GM18505 (cell line): Measurements from ENCODE around the gene CPNE1.

Source experiments
- ATAC-seq: cut with Tn5 transposase; IDR thresholded peaks from one replicate; pipeline ENCODE4 v1.9.1; 2021; ENCODE audit not compliant: unreplicated experiment
- POLR2A ChIP-seq: IDR thresholded peaks from 4 replicates; pipeline ENCODE4 v1.6.1; 2011; ENCODE audit warnings: borderline replicate concordance; ENCODE audit not compliant: insufficient read depth, insufficient read length; ENCODE audit errors: extremely low read depth

Gene CPNE1

DNA sequence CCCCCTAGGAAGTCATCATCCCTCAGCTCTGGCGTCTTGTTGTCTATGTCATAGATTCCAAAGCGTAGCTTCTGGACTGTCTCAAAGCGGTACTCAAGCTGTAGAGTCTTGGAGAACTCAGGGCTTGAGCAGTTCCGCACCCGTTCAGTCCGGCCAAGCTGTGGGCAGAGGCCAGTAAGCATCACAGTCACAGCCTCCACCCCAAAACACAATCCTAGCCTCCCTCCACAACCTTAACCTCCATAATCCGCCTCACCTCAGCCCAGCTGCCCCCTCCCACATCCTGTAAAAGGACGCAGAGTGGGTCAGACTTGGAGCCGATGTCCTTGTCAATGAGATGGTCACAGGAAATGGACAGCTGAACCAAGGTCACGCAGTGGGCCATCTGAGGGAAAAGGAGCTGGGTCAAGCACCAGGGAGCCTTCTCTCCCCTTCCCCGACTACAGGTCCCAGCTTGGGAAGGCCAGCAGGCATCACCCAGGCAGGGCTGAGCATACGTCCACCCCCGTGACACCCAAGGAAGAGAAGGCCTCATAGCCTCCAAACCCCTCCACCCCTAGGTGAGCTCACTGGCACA, 32.1 kb downstream of the CPNE1 start:
- no peak for TF ChIP-seq POLR2A
- no peak for ATAC-seq

DNA sequence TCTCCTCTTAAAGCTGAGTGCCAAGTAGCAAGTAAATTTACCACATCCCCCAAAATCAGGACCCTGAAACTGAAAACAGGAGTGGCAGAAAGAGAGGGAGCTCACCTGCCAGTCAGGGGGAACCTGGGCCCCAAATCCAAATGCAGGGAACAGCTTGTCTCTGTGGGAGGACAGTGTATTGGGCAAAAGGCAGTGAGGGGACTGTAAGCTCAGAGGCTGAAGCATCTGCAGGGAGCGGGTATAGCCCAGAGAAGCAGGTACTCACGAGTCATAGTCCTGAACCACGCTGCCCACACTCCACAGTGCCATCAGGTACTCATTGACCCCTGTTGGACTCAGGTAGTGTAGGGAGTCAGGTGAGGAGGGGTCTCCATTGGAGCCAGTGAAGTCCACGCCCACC, 34.1 kb downstream of the CPNE1 start:
- ATAC-seq = no peak
- no peak for TF ChIP-seq POLR2A

DNA sequence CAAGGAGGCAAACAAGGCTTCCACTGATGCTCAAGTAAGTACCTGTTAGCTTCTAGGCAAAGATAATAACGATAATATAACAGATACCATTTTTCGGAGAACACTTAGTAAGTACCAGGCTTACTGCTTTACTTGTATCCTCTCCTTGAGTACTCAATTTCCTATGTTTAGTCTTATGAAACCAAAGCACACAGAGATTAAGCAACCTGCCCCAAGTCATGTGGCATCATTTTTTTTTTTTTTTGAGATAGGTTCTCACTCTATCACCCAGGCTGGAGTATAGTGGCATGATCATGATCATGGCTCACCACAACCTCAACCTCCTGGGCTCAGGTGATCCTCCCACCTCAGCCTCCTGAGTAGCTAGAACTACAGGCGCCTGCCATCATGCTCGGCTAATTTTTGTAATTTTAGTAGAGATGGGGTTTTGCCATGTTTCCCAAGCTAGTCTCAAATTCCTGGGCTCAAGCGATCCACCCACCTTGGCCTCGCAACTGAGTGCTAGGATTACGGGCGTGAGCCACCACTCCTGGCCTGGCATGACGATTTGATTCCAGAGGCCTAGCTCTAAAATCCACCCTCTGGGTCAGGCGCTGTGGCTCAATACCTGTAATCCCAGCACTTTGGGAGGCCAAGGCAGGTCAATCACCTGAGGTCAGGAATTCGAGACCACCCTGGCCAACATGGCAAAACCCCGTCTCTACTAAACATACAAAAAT, 35.1 kb downstream of the CPNE1 start:
- TF ChIP-seq POLR2A = no peak
- no peak for ATAC-seq

DNA sequence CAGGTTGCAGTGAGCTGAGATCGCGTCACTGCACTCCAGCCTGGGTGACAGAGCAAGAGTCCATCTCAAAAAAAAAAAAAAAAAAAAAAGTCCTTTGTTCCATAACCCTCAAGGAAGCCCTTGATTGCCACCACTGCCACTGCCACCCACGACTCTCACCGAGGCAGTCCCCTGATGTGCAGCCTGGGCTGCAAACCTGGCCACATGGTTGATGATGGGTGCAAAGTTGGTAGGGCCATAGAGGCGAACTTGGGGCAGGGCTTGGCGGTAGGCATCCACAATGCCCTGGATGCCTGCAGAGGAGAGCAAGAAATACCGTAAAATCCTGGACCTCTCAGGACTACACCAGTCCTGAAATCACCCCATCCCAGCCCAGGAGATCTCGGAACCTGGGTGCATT, 37.6 kb downstream of the CPNE1 start:
- TF ChIP-seq POLR2A = no peak
- no peak for ATAC-seq

DNA sequence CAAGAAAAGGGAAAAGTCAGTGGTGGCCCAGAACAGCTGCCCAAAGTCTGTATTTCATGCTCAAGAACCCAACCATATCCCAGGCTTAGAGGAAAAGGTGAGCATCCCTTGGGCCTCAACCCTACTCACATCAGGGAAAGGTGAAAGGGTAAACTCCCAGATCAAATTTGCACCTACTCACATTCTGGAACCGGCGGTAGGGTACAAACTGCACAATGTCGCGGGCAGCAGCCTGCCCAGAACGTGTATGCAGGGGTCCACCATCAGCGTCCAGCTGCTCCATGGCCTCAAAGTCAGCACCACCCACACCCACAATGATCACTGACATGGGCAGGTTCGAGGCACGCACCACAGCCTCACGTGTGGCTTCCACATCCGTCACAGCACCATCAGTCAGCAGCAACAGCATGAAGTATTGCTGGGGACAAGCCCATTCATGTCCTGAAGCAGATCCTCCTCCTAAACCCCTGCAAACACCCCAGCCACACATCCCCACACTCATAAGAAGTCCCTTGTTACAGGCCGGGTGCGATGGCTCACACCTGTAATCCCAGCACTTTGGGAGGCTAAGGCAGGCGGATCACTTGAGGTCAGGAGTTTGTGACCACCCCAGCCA, 38.2 kb downstream of the CPNE1 start:
- ATAC-seq = no peak
- TF ChIP-seq POLR2A = no peak

DNA sequence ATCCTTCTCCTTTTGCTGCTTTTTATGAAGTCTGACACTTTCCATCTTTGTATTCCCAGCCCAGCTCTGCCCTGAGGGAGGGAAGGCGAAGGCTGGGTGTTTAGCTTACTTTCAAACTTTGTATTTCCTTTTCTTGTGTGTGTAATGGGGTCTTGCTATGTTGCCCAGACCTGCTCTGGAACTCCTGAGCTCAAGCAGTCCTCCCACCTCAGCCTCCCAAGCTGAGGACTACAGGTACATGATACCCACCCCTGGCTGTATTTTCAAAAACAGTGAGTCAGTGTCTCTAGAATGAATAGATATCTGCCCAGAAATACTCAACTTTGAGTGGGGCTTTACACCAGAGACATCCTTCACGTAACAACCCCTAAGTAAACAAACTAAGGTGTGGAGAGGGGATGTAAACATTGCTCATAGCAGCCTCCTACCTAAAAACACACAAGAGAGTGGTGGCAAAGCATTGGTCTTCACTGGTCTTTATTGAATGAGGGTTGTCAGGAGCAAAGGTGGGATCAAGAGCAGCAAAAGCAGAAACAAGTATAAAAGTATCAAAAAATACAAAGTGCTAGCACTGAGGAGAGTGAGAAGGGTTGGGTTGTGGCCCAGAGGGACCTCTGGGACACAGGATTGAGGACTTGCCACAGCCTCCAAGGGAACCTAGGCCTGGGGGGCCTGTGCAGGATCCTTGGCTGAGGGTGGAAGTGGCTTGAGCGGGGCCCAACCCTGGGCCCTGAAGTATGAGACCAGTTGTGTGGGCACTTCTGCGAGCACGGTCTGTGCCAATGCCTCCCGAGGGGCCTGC, 38.9 kb downstream of the CPNE1 start:
- TF ChIP-seq POLR2A = no peak
- ATAC-seq = no peak

DNA sequence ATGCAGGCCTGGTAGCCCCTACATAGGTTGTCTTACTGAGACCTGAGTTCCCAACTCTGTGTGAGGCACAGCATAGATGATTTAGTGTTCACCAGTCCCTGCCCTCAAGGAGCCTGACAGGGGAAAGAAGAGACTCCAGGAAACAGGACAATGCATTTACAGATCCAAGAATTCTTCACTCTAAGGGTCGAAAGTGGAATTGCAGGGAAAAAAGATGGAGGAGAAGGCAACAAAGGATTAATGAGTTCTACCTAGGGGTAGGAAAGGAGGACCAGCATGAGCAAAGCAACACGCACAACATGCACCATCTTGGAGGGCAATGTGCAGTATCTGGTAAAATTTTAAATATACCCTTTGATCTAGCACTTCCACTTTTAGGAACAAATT, 43.1 kb downstream of the CPNE1 start:
- no peak for ATAC-seq
- TF ChIP-seq POLR2A = no peak

DNA sequence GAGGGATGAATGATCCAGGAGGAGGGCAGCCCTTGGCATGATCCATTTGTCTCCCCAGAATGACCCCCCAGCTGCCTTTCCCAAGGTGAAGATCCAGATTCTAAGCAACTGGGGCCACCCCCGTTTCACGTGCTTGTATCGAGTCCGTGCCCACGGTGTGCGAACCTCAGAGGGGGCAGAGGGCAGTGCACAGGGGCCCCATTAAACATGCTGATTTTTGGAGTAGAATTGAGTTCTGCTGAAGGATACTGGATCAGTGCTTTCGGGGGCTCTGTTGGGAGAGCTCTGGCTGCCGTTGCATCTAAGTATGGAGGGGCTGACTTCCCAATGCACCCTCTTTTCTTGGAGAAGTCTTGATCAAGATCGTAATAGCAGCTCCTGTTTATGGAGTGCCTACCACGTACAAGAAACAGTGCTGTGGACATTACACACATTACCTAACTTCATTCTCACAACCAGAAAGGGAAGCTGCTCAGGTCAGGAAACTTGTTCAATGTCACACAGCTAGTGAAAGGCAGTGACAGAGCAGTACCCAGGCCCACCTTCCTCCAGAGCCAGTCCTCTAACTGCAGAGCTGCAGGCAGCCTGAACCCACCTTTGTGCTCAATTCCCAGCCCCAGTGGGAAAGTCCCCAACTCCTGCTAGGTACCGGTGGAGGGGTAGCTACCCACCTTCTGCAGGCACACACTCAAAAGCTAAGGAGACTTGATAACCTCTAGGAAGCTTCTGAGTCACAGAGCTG, 43.7 kb downstream of the CPNE1 start:
- no peak for TF ChIP-seq POLR2A
- no peak for ATAC-seq

DNA sequence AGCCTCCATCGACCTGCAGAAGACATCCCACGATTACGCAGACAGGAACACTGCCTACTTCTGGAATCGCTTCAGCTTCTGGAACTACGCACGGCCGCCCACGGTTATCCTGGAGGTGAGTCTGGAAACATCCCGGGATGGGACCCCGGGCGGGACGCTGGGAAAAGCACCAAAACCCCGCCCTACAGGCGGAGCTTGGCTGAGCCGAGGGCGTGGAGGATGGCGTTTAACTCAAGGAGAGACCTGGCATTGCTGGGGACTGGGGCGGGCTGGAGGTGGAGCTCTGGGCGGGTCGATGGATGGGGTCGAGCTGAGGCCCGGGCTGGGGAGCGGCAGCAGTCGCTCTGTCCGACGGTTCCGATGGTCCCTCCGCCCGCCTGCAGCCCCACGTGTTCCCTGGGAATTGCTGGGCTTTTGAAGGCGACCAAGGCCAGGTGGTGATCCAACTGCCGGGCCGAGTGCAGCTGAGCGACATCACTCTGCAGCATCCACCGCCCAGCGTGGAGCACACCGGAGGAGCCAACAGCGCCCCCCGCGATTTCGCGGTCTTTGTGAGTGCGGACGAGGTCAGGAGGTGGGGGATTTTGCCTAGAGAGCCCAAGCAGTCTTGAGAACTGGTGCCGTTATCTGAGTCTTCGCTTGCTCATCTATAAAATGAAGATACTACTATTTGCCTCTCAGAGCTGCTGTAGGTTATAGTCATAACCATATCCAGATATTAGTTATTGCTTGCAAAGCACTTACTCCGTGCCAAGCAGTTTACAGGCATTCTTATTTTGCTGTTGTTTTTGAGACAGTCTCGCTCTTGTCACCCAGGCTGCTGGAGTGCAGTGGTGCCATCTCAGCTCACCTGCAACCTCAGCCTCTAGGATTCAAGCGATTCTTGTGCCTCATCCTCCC, 45.3 kb downstream of the CPNE1 start:
- no peak for TF ChIP-seq POLR2A
- ATAC-seq = peak; percentile 29

DNA sequence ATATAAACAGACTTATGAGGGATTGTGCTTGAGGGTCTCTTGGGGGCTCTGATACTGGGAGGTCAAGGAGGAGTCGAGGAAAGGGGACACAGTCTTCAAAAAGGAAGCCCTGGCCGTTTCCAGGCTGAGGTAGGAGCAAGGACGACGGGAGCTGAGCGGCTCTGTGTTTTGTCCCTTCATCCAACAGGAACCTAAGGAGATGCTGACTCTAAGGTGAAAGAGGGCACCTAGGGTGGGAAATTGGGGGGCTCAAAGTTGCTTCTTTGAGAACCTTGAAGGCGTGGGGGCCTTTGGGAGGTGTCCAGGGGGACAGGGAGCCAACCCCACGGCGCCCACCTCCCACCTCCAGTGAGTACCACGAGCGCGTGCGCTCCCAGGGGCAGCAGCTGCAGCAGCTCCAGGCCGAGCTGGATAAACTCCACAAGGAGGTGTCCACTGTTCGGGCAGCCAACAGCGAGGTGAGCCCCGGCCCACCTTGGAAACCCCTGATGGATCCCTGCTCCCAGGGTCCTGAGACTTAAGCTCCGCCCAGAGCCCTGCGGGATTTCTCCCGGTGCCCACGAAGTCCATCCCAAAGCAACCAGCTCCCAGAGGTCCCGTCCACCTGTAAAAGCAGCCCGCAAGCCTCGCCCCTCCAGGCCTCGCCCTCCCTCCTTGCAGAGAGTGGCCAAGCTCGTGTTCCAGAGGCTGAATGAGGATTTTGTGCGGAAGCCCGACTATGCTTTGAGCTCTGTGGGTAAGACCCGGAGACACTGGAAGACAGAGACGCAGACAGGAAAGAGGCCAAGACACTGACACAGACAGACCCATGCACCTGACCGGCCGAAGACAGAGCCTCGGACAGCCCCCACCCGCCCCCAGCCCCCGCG, 46.2 kb downstream of the CPNE1 start:
- ATAC-seq = no peak
- no peak for TF ChIP-seq POLR2A
